Keratinocyte (primary cell): Measurements from ENCODE around the gene HOXB6. TPM values are rescaled to one million over a fixed set of nuclear protein-coding genes. Genes with fewer than 3 reads are reported as not detected.

Source experiments
- DNase-seq: peaks from one replicate; pipeline ENCODE4 v3.0.0-alpha.2; 2011; ENCODE audit warnings: low read depth, missing footprints, low spot score
- FAIRE-seq: peaks from 2 replicates; lab custom pipeline; 2011; peaks lifted over from hg19 to GRCh38; lab: Jason Lieb, UNC
- H2AFZ ChIP-seq: 2 replicates; pipeline ENCODE4 v1.6.0; 2012; ENCODE audit warnings: low read length, control low read depth, inconsistent platforms; ENCODE audit not compliant: control insufficient read depth
- H3K27ac ChIP-seq: 2 replicates; pipeline ENCODE4 v1.5.1; 2011; ENCODE audit warnings: low read length; ENCODE audit not compliant: control insufficient read depth, insufficient read depth
- H3K27me3 ChIP-seq: 3 replicates; pipeline ENCODE4 v1.6.0; 2011; ENCODE audit warnings: low read length; ENCODE audit not compliant: control insufficient read depth, insufficient read depth; ENCODE audit errors: extremely low read depth
- H3K36me3 ChIP-seq, 2 experiments: 2 replicates in 1 of 2; 3 replicates in 1 of 2; pipeline ENCODE4 v1.5.1; 2011; ENCODE audit warnings: low read length in 2 of 2, mild to moderate bottlenecking in 1 of 2; ENCODE audit not compliant: control insufficient read depth in 2 of 2, insufficient read depth in 2 of 2; ENCODE audit errors: extremely low read depth in 1 of 2
- H3K4me1 ChIP-seq: 3 replicates; pipeline ENCODE4 v1.5.1; 2011; ENCODE audit warnings: low read length; ENCODE audit not compliant: control insufficient read depth, insufficient read depth; ENCODE audit errors: extremely low read depth
- H3K4me2 ChIP-seq: 3 replicates; pipeline ENCODE4 v1.6.0; 2011; ENCODE audit warnings: low read depth, low read length; ENCODE audit not compliant: control insufficient read depth, insufficient read depth; ENCODE audit errors: extremely low read depth
- H3K4me3 ChIP-seq, 3 experiments: fragments of 200-600 bp in 1 of 3; sonication (generic) in 1 of 3; 2 replicates in 2 of 3; 3 replicates in 1 of 3; pipeline ENCODE4 v1.5.1; 2011 to 2016; ENCODE audit warnings: low read length in 3 of 3, mild to moderate bottlenecking in 3 of 3, control low read depth in 2 of 3, inconsistent platforms in 1 of 3, low read depth in 1 of 3, mixed read lengths in 1 of 3, mixed run types in 1 of 3, moderate library complexity in 1 of 3; ENCODE audit not compliant: control insufficient read depth in 2 of 3, insufficient read depth in 2 of 3; ENCODE audit errors: extremely low read depth in 1 of 3
- H3K79me2 ChIP-seq: 2 replicates; pipeline ENCODE4 v1.6.0; 2012; ENCODE audit warnings: low read length; ENCODE audit not compliant: control insufficient read depth, insufficient read depth
- H3K9ac ChIP-seq: 3 replicates; pipeline ENCODE4 v1.6.0; 2011; ENCODE audit warnings: low read length; ENCODE audit not compliant: control insufficient read depth, insufficient read depth; ENCODE audit errors: extremely low read depth
- H3K9me1 ChIP-seq: 3 replicates; pipeline ENCODE4 v1.6.0; 2011; ENCODE audit warnings: low read length; ENCODE audit not compliant: control insufficient read depth, insufficient read depth; ENCODE audit errors: extremely low read depth
- H3K9me3 ChIP-seq: 2 replicates; pipeline ENCODE4 v1.5.1; 2012; ENCODE audit warnings: low read depth, low read length; ENCODE audit not compliant: control insufficient read depth
- H4K20me1 ChIP-seq: 3 replicates; pipeline ENCODE4 v1.6.0; 2011; ENCODE audit warnings: low read length; ENCODE audit not compliant: control insufficient read depth, insufficient read depth; ENCODE audit errors: extremely low read depth
- CTCF ChIP-seq, 3 experiments: IDR thresholded peaks in 1 of 3; conservative IDR thresholded peaks in 1 of 3; optimal IDR thresholded peaks in 1 of 3; 2 replicates in 2 of 3; 3 replicates in 1 of 3; pipeline versions ENCODE3 to v1.5.1; 2011; ENCODE audit warnings: low read length in 3 of 3, mild to moderate bottlenecking in 3 of 3, moderate library complexity in 2 of 3, control low read depth in 1 of 3, inconsistent platforms in 1 of 3; ENCODE audit not compliant: insufficient read depth in 2 of 3; ENCODE audit errors: extremely low read depth in 1 of 3
- EZH2 ChIP-seq: IDR thresholded peaks from one replicate; pipeline ENCODE4 v1.6.1; 2012; ENCODE audit warnings: inconsistent platforms, mild to moderate bottlenecking, low read length, moderate library complexity
- dilution Hi-C: fragments of 300-500 bp; cut with MboI; formaldehyde crosslinking; loops from one replicate; pipeline ENCODE4 v1.7.0; 2020; ENCODE audit warnings: low sequenced_read_pairs; ENCODE audit not compliant: extremely low pct_ligation_motif_present
- polyA plus RNA-seq, 5 experiments: library from polyadenylated mRNA; depleted of rRNA in 3 of 5; stranded (reverse) in 3 of 5; stranded (forward) in 1 of 5; unstranded in 1 of 5; fragments of >200 nt; gene quantifications; 1 replicate in 1 of 5; 2 replicates in 3 of 5; 3 replicates in 1 of 5; pipeline versions ENCODE4 v1.2.1 to v1.2.3, GENCODE V29; 2011 to 2012; ENCODE audit warnings: missing spikeins in 2 of 5, low read depth in 1 of 5, low replicate concordance in 1 of 5

The HOXB6 gene
- polyA plus RNA-seq, 1 donor (not counting 4 experiments of a cell fraction or from before 2014, with no cell fraction given) = 0.62 TPM

GRCh38 chr17:48600244-48601098 is 4.3 kb downstream of the HOXB6 start:
- Histone ChIP-seq H3K27me3 (peaks cover 100% of the 10 kb centered on the region), H3K79me2 (no peaks in the 10 kb centered on the region), H3K9me1 (no peaks in the 10 kb centered on the region), H3K4me1 (peaks cover 14% of the 10 kb centered on the region), H4K20me1 (no peaks in the 10 kb centered on the region), H3K4me2 (no peak overlapping the region), H3K9me3 (no peaks in the 10 kb centered on the region), H3K36me3 (peaks cover 0 to 3% of the 10 kb centered on the region in 2 experiments), H3K9ac (no peak overlapping the region), H3K4me3 (no peak overlapping the region), H3K27ac (no peak overlapping the region), H2AFZ (no peak overlapping the region)
- FAIRE-seq (no peak), DNase-seq (no peak)
- no peak for TF ChIP-seq CTCF (optimal IDR thresholded peaks at IDR 0.05 in 1 of 3, IDR thresholded peaks at IDR 0.05 in 1 of 3, conservative IDR thresholded peaks at IDR 0.05 in 1 of 3; ENCODE audit: extremely low read depth in 1 of 3, insufficient read depth in 2 of 3, low read length in 3 of 3)
- TF ChIP-seq EZH2 = no peak
- dilution Hi-C loops = no loop called here

- H3K9ac ChIP-seq = no peak overlapping the region
- no peak overlapping the region for H2AFZ ChIP-seq
- no peaks in the 10 kb centered on the region for H3K79me2 ChIP-seq
- no peak for TF ChIP-seq CTCF (optimal IDR thresholded peaks at IDR 0.05 in 1 of 3, IDR thresholded peaks at IDR 0.05 in 1 of 3, conservative IDR thresholded peaks at IDR 0.05 in 1 of 3; ENCODE audit: extremely low read depth in 1 of 3, insufficient read depth in 2 of 3, low read length in 3 of 3)
- TF ChIP-seq EZH2 = peak; percentile 48
- H4K20me1 ChIP-seq = no peaks in the 10 kb centered on the region
- H3K4me2 ChIP-seq = no peak overlapping the region
- H3K4me1 ChIP-seq = peaks cover 14% of the 10 kb centered on the region
- H3K36me3 ChIP-seq = peaks cover 0 to 4% of the 10 kb centered on the region in 2 experiments
- DNase-seq (no peak), FAIRE-seq (no peak)
- H3K27me3 ChIP-seq = peaks cover 100% of the 10 kb centered on the region
- H3K9me3 ChIP-seq = no peaks in the 10 kb centered on the region
- no peaks in the 10 kb centered on the region for H3K9me1 ChIP-seq
- dilution Hi-C loops = no loop called here
- H3K27ac ChIP-seq = no peak overlapping the region
- H3K4me3 ChIP-seq = no peak overlapping the region
These were observed 5.4 kb downstream of the HOXB6 start for GRCh38 chr17:48599354-48599753.
